IMR-90 (cell line): ENCODE results near the gene CLSTN3.

Experiments
- POLR2A ChIP-seq: IDR thresholded peaks from 2 replicates; pipeline ENCODE4 v1.6.1; 2012; ENCODE audit warnings: mild to moderate bottlenecking, low read depth, low read length
- RAD21 ChIP-seq: IDR thresholded peaks from 2 replicates; pipeline ENCODE4 v1.6.1; 2012; ENCODE audit warnings: low read length, improper control_type of control experiment
- RCOR1 ChIP-seq: IDR thresholded peaks from 2 replicates; pipeline ENCODE4 v1.6.1; 2012; ENCODE audit warnings: mild to moderate bottlenecking, low read length, improper control_type of control experiment; ENCODE audit not compliant: insufficient replicate concordance
- TF ChIP-seq, protein P1 (sequence below): conservative IDR thresholded peaks from 2 replicates; pipeline ENCODE4 v1.5.1; 2012; ENCODE audit warnings: mild to moderate bottlenecking, low read depth, low read length, improper control_type of control experiment

DNA sequence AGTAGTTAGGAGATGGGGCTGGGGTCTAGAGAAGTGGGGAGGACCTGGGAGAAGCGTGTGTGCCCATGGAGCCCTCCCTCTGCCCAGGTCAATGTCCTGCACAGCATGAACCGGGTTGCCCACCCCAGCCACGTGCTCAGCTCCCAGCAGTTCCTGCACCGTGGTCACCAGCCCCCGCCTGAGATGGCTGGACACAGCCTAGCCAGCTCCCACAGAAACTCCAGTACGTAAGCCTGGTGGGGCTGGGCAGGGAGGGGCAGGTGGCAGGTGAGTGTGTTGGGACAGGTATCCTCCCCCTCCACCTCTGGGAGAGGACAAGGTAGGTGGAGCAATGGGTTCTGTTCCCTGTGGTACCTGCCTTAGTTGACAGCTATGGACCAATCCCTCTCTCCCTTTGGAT lies 20.7 kb downstream of the CLSTN3 start:
- no peak for TF ChIP-seq RCOR1
- TF ChIP-seq POLR2A = no peak
- TF ChIP-seq, protein P1, sequence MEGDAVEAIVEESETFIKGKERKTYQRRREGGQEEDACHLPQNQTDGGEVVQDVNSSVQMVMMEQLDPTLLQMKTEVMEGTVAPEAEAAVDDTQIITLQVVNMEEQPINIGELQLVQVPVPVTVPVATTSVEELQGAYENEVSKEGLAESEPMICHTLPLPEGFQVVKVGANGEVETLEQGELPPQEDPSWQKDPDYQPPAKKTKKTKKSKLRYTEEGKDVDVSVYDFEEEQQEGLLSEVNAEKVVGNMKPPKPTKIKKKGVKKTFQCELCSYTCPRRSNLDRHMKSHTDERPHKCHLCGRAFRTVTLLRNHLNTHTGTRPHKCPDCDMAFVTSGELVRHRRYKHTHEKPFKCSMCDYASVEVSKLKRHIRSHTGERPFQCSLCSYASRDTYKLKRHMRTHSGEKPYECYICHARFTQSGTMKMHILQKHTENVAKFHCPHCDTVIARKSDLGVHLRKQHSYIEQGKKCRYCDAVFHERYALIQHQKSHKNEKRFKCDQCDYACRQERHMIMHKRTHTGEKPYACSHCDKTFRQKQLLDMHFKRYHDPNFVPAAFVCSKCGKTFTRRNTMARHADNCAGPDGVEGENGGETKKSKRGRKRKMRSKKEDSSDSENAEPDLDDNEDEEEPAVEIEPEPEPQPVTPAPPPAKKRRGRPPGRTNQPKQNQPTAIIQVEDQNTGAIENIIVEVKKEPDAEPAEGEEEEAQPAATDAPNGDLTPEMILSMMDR = no peak
- no peak for TF ChIP-seq RAD21
